ENCODE results near the gene TEX10. TPM values are rescaled to one million over a fixed set of nuclear protein-coding genes. Genes with fewer than 3 reads are reported as not detected.
"Not testable (repeated sequence)": the region's sequence is repeated elsewhere in the genome, so short reads cannot be mapped to it uniquely, and the experiment has no call there.

The TEX10 gene
- total RNA-seq (35.0 TPM), polyA plus RNA-seq (13.6 TPM)
- long read RNA-seq, donor 1, partial matches to known transcripts = 0 of 1 reads
- long read RNA-seq, donor 1, other reads (novel, unspliced or antisense) = 0 of 1 reads
- long read RNA-seq, donor 2 = 0 reads
- long read RNA-seq, donor 3, full-length matches to known transcripts = 9 of 26 reads
- long read RNA-seq, donor 3, partial matches to known transcripts = 17 of 26 reads
- long read RNA-seq, donor 3, other reads (novel, unspliced or antisense) = 0 of 26 reads
- long read RNA-seq, donor 4, full-length matches to known transcripts = 5 of 5 reads
- long read RNA-seq, donor 4, partial matches to known transcripts = 0 of 5 reads
- long read RNA-seq, donor 4, other reads (novel, unspliced or antisense) = 0 of 5 reads
- long read RNA-seq, donor 5, full-length matches to known transcripts = 23 of 37 reads
- long read RNA-seq, donor 5, partial matches to known transcripts = 14 of 37 reads
- long read RNA-seq, donor 5, other reads (novel, unspliced or antisense) = 0 of 37 reads
- long read RNA-seq, donor 6, full-length matches to known transcripts = 10 of 17 reads
- long read RNA-seq, donor 6, partial matches to known transcripts = 7 of 17 reads
- long read RNA-seq, donor 6, other reads (novel, unspliced or antisense) = 0 of 17 reads
- long read RNA-seq, donor 7, full-length matches to known transcripts = 13 of 20 reads
- long read RNA-seq, donor 7, partial matches to known transcripts = 7 of 20 reads
- long read RNA-seq, donor 7, other reads (novel, unspliced or antisense) = 0 of 20 reads
- long read RNA-seq, donor 8, full-length matches to known transcripts = 3 of 3 reads
- long read RNA-seq, donor 8, partial matches to known transcripts = 0 of 3 reads
- long read RNA-seq, donor 8, other reads (novel, unspliced or antisense) = 0 of 3 reads
- long read RNA-seq, donor 9, full-length matches to known transcripts = 14 of 24 reads
- long read RNA-seq, donor 9, partial matches to known transcripts = 10 of 24 reads
- long read RNA-seq, donor 9, other reads (novel, unspliced or antisense) = 0 of 24 reads
- long read RNA-seq, donor 10, full-length matches to known transcripts = 3 of 3 reads
- long read RNA-seq, donor 10, partial matches to known transcripts = 0 of 3 reads
- long read RNA-seq, donor 10, other reads (novel, unspliced or antisense) = 0 of 3 reads

DNA sequence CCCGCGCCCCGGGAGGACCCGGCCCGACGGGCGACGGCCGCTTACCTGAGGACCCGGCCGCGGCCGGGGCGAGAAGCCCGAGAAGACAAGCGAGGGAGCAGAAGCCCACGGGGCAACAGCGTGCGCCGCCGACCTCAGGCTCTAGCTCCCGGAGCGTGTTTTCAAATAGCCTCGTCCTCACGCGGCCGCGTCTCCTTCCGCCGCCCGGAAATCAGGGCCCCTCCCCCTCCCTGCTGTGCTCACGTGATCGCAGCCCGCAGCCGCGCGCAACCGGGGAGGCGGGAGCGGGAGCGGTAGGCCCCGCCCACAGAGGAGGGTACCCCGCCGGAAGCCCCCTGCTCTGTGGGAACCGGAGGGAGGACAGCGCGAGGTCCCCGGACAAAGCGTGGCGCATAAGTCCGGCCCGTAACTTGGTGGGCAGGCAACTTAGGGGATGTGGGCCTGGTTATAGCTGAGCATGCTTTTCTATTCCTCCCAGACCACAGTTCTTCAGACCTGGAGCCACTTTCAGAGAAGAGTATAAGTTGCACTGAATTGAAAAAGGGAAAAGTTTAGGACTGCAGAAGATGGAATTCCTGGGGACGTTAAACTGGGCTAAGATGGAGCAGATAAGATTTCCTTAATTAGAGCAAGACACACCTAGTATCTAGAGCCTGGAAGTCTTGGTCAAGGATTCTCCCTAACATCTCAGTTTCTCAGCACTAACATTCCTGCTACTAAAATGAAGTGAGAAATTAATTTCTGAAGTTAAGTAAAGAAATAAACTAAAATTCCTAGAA is at the start of gene TEX10:
TEX10 (minus strand) TSS at position 216 of the 779 bp plus-strand sequence. CDS start 3,579 bp downstream, outside the sequence.
- H3K27me3 ChIP-seq (ENCODE audit: control insufficient read depth in 2 of 2, insufficient read depth in 1 of 2, low read length in 1 of 2) = no peaks in the 10 kb centered on the region
- H3K36me3 ChIP-seq (ENCODE audit: control insufficient read depth in 2 of 2, insufficient read depth in 2 of 2, low read length in 1 of 2) = no peaks in the 10 kb centered on the region
- H3K4me3 ChIP-seq (ENCODE audit: low read length in 2 of 2) = peak within 1 kb of the TSS; percentile 96 to 100
- under 1% methylated on average over 53 of the region's 53 CpGs for WGBS
- peaks cover 0 to 2% of the 10 kb centered on the region in 2 donors for H3K9me3 ChIP-seq (ENCODE audit: control insufficient read depth in 2 of 2, insufficient read depth in 1 of 2, low read length in 1 of 2)
- H3K27ac ChIP-seq (ENCODE audit: low read depth in 1 of 2, low read length in 1 of 2) = peak within 1 kb of the TSS; percentile 65 to 70
- H3K4me1 ChIP-seq (ENCODE audit: control insufficient read depth in 2 of 2, insufficient read depth in 2 of 2, low read length in 2 of 2) = peaks cover 19 to 25% of the 10 kb centered on the region in 2 donors
- peak; percentile 52 to 94 (median 85) for DNase-seq (ENCODE audit: low read depth in 6 of 9, low spot score in 9 of 9)

- no peak for DNase-seq (ENCODE audit: low read depth in 6 of 9, low spot score in 9 of 9)
- H3K36me3 ChIP-seq (ENCODE audit: control insufficient read depth in 2 of 2, insufficient read depth in 2 of 2, low read length in 1 of 2) = no peaks in the 10 kb centered on the region
- WGBS = 100% methylated on average over 1 of the region's 1 CpG
Observed at GRCh38 chr9:100401042-100401441, 48.3 kb upstream of the TEX10 start.

DNA sequence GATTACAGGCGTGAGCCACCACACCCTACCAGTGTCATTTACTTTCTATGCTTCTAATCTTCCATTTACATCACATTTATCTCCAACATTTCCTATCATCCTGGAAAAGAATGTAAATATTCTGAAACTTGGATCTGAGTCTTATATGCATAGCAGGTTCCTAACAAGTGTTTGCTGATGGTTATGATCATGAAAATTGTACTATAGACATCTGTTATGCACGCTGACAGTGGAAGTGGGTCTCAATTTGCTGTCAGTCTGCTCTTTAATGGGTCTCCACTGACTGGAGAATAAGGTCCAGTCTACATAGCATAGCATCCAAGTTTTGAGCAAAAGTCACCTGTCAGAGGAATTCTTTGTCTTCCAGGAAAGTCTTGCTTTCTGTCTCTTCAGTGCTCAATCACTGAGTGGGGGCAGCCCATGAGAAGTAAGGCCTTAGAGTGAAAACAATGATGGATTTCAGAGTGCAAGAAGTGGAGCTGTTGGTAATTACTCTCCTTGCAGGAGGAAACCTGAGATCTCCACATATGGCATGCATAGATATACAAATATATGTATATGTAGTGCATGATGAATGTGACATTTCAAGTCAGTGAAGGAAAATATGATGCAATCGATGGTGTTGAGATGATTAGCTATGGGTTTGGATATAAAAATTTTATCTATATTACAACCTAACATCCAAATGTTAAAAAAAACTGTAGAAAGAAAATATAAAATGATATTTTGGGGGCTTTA is 45.0 kb upstream of the TEX10 start:
- Histone ChIP-seq H3K27ac (ENCODE audit: low read depth in 1 of 2, low read length in 1 of 2) (no peak overlapping the region), H3K4me1 (ENCODE audit: control insufficient read depth in 2 of 2, insufficient read depth in 2 of 2, low read length in 2 of 2) (no peaks in the 10 kb centered on the region), H3K9me3 (ENCODE audit: control insufficient read depth in 2 of 2, insufficient read depth in 1 of 2, low read length in 1 of 2) (peaks cover 0 to 3% of the 10 kb centered on the region in 2 donors), H3K4me3 (ENCODE audit: low read length in 2 of 2) (no peak overlapping the region), H3K36me3 (ENCODE audit: control insufficient read depth in 2 of 2, insufficient read depth in 2 of 2, low read length in 1 of 2) (no peaks in the 10 kb centered on the region), H3K27me3 (ENCODE audit: control insufficient read depth in 2 of 2, insufficient read depth in 1 of 2, low read length in 1 of 2) (no peaks in the 10 kb centered on the region)
- no peak for DNase-seq (ENCODE audit: low read depth in 6 of 9, low spot score in 9 of 9)
- 94% methylated on average over 3 of the region's 3 CpGs for WGBS

More at GRCh38 chr9:100401042-100401441, 48.3 kb upstream of the TEX10 start:
- H3K9me3 ChIP-seq (ENCODE audit: control insufficient read depth in 2 of 2, insufficient read depth in 1 of 2, low read length in 1 of 2) = no peaks in the 10 kb centered on the region
- H3K4me1 ChIP-seq (ENCODE audit: control insufficient read depth in 2 of 2, insufficient read depth in 2 of 2, low read length in 2 of 2) = no peaks in the 10 kb centered on the region
- H3K27me3 ChIP-seq (ENCODE audit: control insufficient read depth in 2 of 2, insufficient read depth in 1 of 2, low read length in 1 of 2) = no peaks in the 10 kb centered on the region
- no peak overlapping the region for H3K27ac ChIP-seq (ENCODE audit: low read depth in 1 of 2, low read length in 1 of 2)
- no peak overlapping the region for H3K4me3 ChIP-seq (ENCODE audit: low read length in 2 of 2)

DNA sequence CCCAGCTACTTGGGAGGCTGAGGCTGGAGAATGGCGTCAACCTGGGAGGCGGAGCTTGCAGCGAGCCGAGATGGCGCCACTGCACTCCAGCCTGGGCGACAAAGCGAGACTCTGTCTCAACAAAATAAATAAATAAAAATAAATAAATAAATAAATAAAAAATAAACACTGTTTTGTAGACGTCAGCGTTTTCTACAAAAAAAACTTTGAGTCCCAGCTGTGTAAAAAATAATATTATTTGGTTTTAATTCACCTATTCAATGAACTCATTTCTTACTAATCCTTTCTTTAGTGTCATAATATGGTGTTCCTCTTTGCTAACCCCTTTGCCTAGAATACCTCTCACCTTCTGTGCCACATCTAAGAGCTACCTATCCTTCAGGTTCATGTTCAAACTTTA is 44.0 kb upstream of the TEX10 start:
- no peaks in the 10 kb centered on the region for H3K36me3 ChIP-seq (ENCODE audit: control insufficient read depth in 2 of 2, insufficient read depth in 2 of 2, low read length in 1 of 2)
- H3K4me3 ChIP-seq (ENCODE audit: low read length in 2 of 2) = no peak overlapping the region
- DNase-seq (ENCODE audit: low read depth in 6 of 9, low spot score in 9 of 9) = no peak
- no peak overlapping the region for H3K27ac ChIP-seq (ENCODE audit: low read depth in 1 of 2, low read length in 1 of 2)
- H3K4me1 ChIP-seq (ENCODE audit: control insufficient read depth in 2 of 2, insufficient read depth in 2 of 2, low read length in 2 of 2) = no peaks in the 10 kb centered on the region
- peaks cover 0 to 3% of the 10 kb centered on the region in 2 donors for H3K9me3 ChIP-seq (ENCODE audit: control insufficient read depth in 2 of 2, insufficient read depth in 1 of 2, low read length in 1 of 2)
- 97% methylated on average over 9 of the region's 9 CpGs for WGBS
- no peaks in the 10 kb centered on the region for H3K27me3 ChIP-seq (ENCODE audit: control insufficient read depth in 2 of 2, insufficient read depth in 1 of 2, low read length in 1 of 2)

DNA sequence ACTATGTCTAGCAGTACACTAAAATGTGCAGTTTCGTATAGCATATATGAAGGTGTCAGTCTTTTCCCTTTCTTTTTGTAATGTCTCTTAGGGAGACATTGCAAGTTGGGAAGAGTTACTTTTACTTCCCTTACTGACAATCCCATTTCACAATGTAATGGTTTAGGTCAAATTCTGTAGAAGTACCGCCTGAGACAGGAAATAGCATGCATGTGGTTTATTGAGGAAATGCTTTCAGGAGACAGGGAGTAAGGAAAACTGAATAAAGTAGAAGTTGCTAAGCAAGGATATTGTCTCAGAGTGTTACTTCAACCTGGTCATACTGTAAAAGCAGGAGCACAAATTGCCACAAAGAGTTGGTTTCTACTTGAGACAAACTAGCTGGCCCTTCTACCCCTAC is 42.1 kb upstream of the TEX10 start:
- H3K9me3 ChIP-seq (ENCODE audit: control insufficient read depth in 2 of 2, insufficient read depth in 1 of 2, low read length in 1 of 2) = peaks cover 0 to 3% of the 10 kb centered on the region in 2 donors
- no peak for DNase-seq (ENCODE audit: low read depth in 6 of 9, low spot score in 9 of 9)
- no peak overlapping the region for H3K27ac ChIP-seq (ENCODE audit: low read depth in 1 of 2, low read length in 1 of 2)
- 79% methylated on average over 2 of the region's 2 CpGs for WGBS
- no peaks in the 10 kb centered on the region for H3K27me3 ChIP-seq (ENCODE audit: control insufficient read depth in 2 of 2, insufficient read depth in 1 of 2, low read length in 1 of 2)
- H3K4me1 ChIP-seq (ENCODE audit: control insufficient read depth in 2 of 2, insufficient read depth in 2 of 2, low read length in 2 of 2) = no peaks in the 10 kb centered on the region
- H3K4me3 ChIP-seq (ENCODE audit: low read length in 2 of 2) = no peak overlapping the region
- H3K36me3 ChIP-seq (ENCODE audit: control insufficient read depth in 2 of 2, insufficient read depth in 2 of 2, low read length in 1 of 2) = no peaks in the 10 kb centered on the region

DNA sequence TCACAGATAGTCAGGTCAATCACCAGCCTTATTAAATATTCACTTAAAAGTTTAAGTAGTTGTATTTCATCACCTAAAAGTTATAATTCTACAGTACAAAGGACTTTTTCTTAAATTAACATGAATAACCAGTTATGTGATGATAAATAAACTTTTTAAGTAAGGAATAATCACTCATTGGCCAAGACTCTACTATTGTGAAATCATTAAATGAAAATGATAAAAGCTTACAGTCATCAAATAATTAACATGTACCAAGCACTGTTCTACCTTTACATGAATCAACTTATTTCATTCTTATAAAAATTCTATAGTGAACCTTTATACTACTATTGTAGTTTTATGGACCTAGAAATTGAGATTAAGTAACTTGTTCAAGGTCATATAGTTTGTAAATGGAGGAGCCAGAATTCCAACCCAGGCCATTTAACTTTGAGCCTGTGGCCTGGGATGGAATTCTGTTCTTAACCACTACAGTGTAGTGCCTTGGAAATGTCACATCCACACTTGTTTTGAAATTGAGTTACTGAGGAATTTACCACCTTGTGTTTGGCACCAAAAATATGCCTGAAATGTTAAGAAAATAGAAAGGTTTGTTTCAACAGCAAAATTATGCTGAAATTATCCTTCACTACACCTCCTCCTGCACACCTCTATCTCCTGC is 41.4 kb upstream of the TEX10 start:
- Histone ChIP-seq H3K36me3 (ENCODE audit: control insufficient read depth in 2 of 2, insufficient read depth in 2 of 2, low read length in 1 of 2) (no peaks in the 10 kb centered on the region), H3K4me3 (ENCODE audit: low read length in 2 of 2) (no peak overlapping the region), H3K4me1 (ENCODE audit: control insufficient read depth in 2 of 2, insufficient read depth in 2 of 2, low read length in 2 of 2) (no peaks in the 10 kb centered on the region), H3K27me3 (ENCODE audit: control insufficient read depth in 2 of 2, insufficient read depth in 1 of 2, low read length in 1 of 2) (no peaks in the 10 kb centered on the region), H3K27ac (ENCODE audit: low read depth in 1 of 2, low read length in 1 of 2) (no peak overlapping the region), H3K9me3 (ENCODE audit: control insufficient read depth in 2 of 2, insufficient read depth in 1 of 2, low read length in 1 of 2) (peaks cover 0 to 3% of the 10 kb centered on the region in 2 donors)
- no peak for DNase-seq (ENCODE audit: low read depth in 6 of 9, low spot score in 9 of 9)

DNA sequence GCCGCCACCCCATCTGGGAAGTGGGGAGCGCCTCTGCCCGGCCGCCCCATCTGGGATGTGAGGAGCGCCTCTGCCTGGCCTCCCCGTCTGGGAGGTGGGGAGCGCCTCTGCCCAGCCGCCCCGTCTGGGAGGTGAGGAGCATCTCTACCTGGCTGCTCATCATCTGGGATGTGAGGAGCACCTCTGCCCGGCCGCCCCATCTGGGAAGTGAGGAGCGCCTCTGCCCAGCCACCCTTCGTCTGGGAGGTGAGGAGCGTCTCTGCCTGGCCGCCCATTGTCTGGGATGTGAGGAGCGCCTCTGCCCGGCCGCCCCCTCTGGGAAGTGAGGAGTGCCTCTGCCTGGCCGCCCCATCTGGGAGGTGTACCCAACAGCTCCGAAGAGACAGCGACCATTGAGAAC is 40.2 kb upstream of the TEX10 start:
- not testable (repeated sequence) for H3K36me3 ChIP-seq (ENCODE audit: control insufficient read depth in 2 of 2, insufficient read depth in 2 of 2, low read length in 1 of 2); H3K4me1 ChIP-seq (ENCODE audit: control insufficient read depth in 2 of 2, insufficient read depth in 2 of 2, low read length in 2 of 2); H3K27ac ChIP-seq (ENCODE audit: low read depth in 1 of 2, low read length in 1 of 2); H3K27me3 ChIP-seq (ENCODE audit: control insufficient read depth in 2 of 2, insufficient read depth in 1 of 2, low read length in 1 of 2); H3K9me3 ChIP-seq (ENCODE audit: control insufficient read depth in 2 of 2, insufficient read depth in 1 of 2, low read length in 1 of 2); H3K4me3 ChIP-seq (ENCODE audit: low read length in 2 of 2); DNase-seq (ENCODE audit: low read depth in 6 of 9, low spot score in 9 of 9)
- 95% methylated on average over 21 of the region's 21 CpGs for WGBS

Measured in thymus (tissue), 14 donors.